B cell (primary cell): Measurements from ENCODE around the gene LIPN.

ENCODE experiments used
- CTCF ChIP-seq: fragments of 200-600 bp; IDR thresholded peaks from one replicate; pipeline ENCODE4 v1.8.0; 2022; ENCODE audit warnings: antibody characterized with exemption, mild to moderate bottlenecking
- EZH2 ChIP-seq: IDR thresholded peaks from 2 replicates; pipeline ENCODE4 v1.6.1; 2012; ENCODE audit warnings: borderline replicate concordance, low read depth, mild to moderate bottlenecking, moderate library complexity, low read length; ENCODE audit not compliant: insufficient read depth, poor library complexity, severe bottlenecking

- TF ChIP-seq CTCF, result no peak
- TF ChIP-seq EZH2, result no peak
Observed at GRCh38 chr10:88786032-88786770, 26.4 kb downstream of the LIPN start.
